ENCODE results near the gene DNAAF1.

Gene DNAAF1

DNA sequence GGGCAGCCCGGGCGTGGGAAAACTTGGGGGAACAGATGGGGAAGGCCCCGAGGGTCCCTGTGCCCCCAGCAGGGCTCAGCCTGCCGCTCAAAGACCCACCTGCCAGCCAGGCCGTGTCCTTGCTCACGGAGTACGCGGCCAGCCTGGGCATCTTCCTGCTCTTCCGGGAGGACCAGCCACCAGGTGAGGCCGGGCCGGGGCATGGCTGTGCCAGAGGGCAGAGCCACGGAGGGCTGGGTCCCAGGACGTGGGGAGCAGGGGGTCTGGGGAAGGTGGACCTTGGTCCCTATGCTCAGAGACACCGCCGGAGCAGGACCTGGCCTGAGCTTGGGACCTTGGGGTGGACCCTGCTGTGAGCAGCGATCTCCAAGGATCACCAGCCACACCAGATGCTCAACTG, 46.4 kb downstream of the DNAAF1 start:
- Histone ChIP-seq H3K79me2 (peaks cover 3% of the 10 kb centered on the region), H3K4me3 (ENCODE audit: low read depth, low read length) (no peak overlapping the region), H3K27me3 (ENCODE audit: control insufficient read depth, insufficient read depth, low read length) (no peaks in the 10 kb centered on the region), H3K4me2 (ENCODE audit: low read length) (no peak overlapping the region), H3K4me1 (no peaks in the 10 kb centered on the region), H2AFZ (no peak overlapping the region), H3K27ac (no peak overlapping the region), H3K9ac (no peak overlapping the region), H3K9me3 (ENCODE audit: control insufficient read depth, low read length) (no peaks in the 10 kb centered on the region), H3K36me3 (ENCODE audit: control insufficient read depth, insufficient read depth, low read length) (no peaks in the 10 kb centered on the region)
- TF ChIP-seq, protein P1, sequence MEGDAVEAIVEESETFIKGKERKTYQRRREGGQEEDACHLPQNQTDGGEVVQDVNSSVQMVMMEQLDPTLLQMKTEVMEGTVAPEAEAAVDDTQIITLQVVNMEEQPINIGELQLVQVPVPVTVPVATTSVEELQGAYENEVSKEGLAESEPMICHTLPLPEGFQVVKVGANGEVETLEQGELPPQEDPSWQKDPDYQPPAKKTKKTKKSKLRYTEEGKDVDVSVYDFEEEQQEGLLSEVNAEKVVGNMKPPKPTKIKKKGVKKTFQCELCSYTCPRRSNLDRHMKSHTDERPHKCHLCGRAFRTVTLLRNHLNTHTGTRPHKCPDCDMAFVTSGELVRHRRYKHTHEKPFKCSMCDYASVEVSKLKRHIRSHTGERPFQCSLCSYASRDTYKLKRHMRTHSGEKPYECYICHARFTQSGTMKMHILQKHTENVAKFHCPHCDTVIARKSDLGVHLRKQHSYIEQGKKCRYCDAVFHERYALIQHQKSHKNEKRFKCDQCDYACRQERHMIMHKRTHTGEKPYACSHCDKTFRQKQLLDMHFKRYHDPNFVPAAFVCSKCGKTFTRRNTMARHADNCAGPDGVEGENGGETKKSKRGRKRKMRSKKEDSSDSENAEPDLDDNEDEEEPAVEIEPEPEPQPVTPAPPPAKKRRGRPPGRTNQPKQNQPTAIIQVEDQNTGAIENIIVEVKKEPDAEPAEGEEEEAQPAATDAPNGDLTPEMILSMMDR (IDR thresholded peaks at IDR 0.05) = no peak

DNA sequence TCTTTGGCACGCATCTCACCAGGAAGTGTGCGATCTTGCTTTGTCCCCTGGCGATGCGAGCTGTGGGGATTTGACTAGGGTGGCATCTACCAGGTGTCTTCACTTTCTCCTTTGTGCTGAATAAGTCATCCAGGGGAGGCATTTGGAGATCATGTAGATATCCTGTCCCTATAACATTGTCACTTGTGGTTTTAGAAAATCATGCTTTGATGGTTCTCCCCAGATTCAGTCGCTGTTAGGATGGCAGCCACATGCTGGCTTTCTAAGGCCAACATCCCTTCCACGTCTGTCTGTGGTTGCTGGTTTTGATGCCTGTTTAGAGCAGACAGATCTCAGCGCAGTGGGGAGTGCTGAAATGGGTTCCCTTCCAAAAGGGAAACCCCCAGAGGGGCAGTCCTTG, 48.4 kb downstream of the DNAAF1 start:
- Histone ChIP-seq H3K27me3 (ENCODE audit: control insufficient read depth, insufficient read depth, low read length) (no peaks in the 10 kb centered on the region), H3K9ac (no peak overlapping the region), H3K4me3 (ENCODE audit: low read depth, low read length) (no peak overlapping the region), H3K4me2 (ENCODE audit: low read length) (no peak overlapping the region), H2AFZ (no peak overlapping the region), H3K36me3 (ENCODE audit: control insufficient read depth, insufficient read depth, low read length) (no peaks in the 10 kb centered on the region), H3K9me3 (ENCODE audit: control insufficient read depth, low read length) (no peaks in the 10 kb centered on the region), H3K79me2 (no peaks in the 10 kb centered on the region), H3K4me1 (no peaks in the 10 kb centered on the region), H3K27ac (no peak overlapping the region)
- TF ChIP-seq, protein P1 (IDR thresholded peaks at IDR 0.05) = no peak

DNA sequence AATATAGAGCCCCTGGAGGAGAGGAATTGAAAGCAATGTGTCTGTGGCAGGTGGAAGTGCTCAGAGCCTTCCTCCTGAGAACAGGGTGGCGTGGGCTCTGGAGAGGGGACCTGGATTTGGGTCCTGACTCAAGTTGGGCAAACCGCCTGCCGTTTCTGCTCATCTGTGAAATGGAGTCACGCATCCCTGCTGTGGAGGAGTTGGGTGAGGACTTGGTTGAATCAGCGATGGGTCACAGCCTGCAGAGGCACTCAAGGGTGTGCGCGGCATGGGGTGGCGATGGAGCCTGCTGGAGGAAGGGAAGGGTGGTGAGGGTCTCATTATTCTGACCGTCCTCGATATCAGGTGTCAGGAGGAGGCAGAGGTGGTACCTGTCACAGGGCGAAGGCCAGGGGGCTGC, 48.9 kb downstream of the DNAAF1 start:
- Histone ChIP-seq H3K27me3 (ENCODE audit: control insufficient read depth, insufficient read depth, low read length) (no peaks in the 10 kb centered on the region), H3K27ac (no peak overlapping the region), H3K36me3 (ENCODE audit: control insufficient read depth, insufficient read depth, low read length) (no peaks in the 10 kb centered on the region), H3K9ac (no peak overlapping the region), H3K79me2 (no peaks in the 10 kb centered on the region), H3K9me3 (ENCODE audit: control insufficient read depth, low read length) (no peaks in the 10 kb centered on the region), H3K4me3 (ENCODE audit: low read depth, low read length) (no peak overlapping the region), H2AFZ (no peak overlapping the region), H3K4me2 (ENCODE audit: low read length) (no peak overlapping the region), H3K4me1 (no peaks in the 10 kb centered on the region)
- TF ChIP-seq, protein P1 (IDR thresholded peaks at IDR 0.05) = no peak

DNA sequence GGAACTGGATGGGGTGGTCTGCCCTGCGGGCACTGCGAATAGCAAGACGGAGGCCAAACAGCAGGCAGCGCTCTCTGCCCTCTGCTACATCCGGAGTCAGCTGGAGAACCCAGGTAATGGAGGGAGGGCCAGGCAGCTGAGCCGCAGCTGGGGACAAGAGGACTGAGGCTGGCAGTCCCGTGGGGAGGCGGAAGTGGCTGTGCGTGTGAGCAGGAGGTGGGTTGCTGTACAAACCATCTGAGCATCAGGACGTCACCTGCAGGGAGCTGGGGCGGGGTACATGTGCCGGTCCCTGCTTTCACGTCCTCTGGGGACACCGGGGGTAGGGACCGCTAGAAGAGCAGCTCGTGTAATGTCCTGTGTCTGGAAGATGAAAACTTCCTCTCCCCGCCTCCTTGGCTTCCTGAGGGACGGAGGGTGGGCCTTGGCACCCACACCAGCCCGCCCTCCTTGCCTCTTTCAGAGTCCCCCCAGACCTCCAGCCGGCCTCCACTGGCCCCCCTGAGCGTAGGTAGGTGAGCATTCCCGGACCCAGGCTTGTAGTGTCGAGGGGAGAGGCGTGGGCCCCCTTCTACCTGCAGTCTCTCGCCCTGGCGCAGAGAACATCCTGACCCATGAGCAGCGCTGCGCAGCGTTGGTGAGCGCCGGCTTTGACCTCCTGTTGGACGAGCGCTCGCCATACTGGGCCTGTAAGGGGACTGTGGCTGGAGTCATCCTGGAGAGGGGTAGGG, 49.5 kb downstream of the DNAAF1 start:
- H3K4me1 ChIP-seq = no peaks in the 10 kb centered on the region
- H3K36me3 ChIP-seq (ENCODE audit: control insufficient read depth, insufficient read depth, low read length) = no peaks in the 10 kb centered on the region
- no peak overlapping the region for H2AFZ ChIP-seq
- H3K4me2 ChIP-seq (ENCODE audit: low read length) = no peak overlapping the region
- H3K79me2 ChIP-seq = no peaks in the 10 kb centered on the region
- TF ChIP-seq, protein P1 (IDR thresholded peaks at IDR 0.05) = no peak
- no peak overlapping the region for H3K9ac ChIP-seq
- H3K27ac ChIP-seq = no peak overlapping the region
- no peaks in the 10 kb centered on the region for H3K9me3 ChIP-seq (ENCODE audit: control insufficient read depth, low read length)
- no peaks in the 10 kb centered on the region for H3K27me3 ChIP-seq (ENCODE audit: control insufficient read depth, insufficient read depth, low read length)
- no peak overlapping the region for H3K4me3 ChIP-seq (ENCODE audit: low read depth, low read length)
